SK-N-SH treated with all-trans-retinoic acid at 6 μM for 48 hours (cell line): ENCODE results near the gene GDF2.

Experiments
- BACH2 ChIP-seq: fragments of 250-450 bp; sonication (Bioruptor Pico); IDR thresholded peaks from 2 replicates; pipeline ENCODE4 v1.9.0; 2021; ENCODE audit warnings: mild to moderate bottlenecking, borderline replicate concordance
- ESRRG ChIP-seq: fragments of 250-450 bp; sonication (Bioruptor Pico); IDR thresholded peaks from 2 replicates; pipeline ENCODE4 v1.6.1; 2021; ENCODE audit warnings: mild to moderate bottlenecking
- ISL1 ChIP-seq: fragments of 250-450 bp; sonication (Bioruptor Pico); IDR thresholded peaks from 2 replicates; pipeline ENCODE4 v2.1.2; 2022; ENCODE audit warnings: mild to moderate bottlenecking, moderate library complexity
- RARB ChIP-seq: fragments of 250-450 bp; sonication (Bioruptor Pico); IDR thresholded peaks from 2 replicates; pipeline ENCODE4 v1.8.0; 2021; ENCODE audit warnings: mild to moderate bottlenecking, moderate library complexity
- ZFP3 ChIP-seq: fragments of 250-450 bp; sonication (Bioruptor Pico); IDR thresholded peaks from 2 replicates; pipeline ENCODE4 v1.5.0; 2020; ENCODE audit warnings: mild to moderate bottlenecking, moderate library complexity
- ZFP30 ChIP-seq: fragments of 450-650 bp; formaldehyde crosslinking; IDR thresholded peaks from 2 replicates; pipeline ENCODE4 v1.5.0; 2022; ENCODE audit warnings: mild to moderate bottlenecking, moderate library complexity
- ZNF8 ChIP-seq: fragments of 450-650 bp; formaldehyde crosslinking; IDR thresholded peaks from 2 replicates; pipeline ENCODE4 v1.5.0; 2020; ENCODE audit warnings: mild to moderate bottlenecking, moderate library complexity
- TF ChIP-seq, protein P1 (sequence below): fragments of 250-450 bp; sonication (Bioruptor Pico); IDR thresholded peaks from 2 replicates; pipeline ENCODE4 v1.8.0; 2020; ENCODE audit warnings: mild to moderate bottlenecking, moderate library complexity, borderline replicate concordance

DNA sequence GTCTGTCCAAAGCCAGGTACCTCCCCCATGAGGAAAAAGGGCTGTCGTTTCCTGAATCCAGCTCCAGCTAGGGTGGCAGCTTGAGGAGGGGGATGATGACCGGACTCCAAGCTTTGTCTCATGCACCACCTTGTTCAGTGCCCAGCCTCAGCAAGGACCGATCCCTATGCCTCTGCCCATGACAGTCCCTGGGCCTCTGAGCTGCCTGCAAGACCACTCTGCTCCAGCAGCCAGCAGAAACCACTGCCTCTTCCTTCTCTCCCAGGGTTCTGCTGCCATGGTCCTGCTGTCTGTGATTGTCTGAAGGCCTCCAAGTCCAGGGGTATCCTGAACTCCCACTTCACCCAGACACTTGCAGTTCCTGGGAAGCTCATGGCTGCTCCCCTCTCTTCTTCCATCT lies 43.5 kb upstream of the GDF2 start:
- no peak for TF ChIP-seq ZFP30
- TF ChIP-seq BACH2 (CRISPR knock-in tag): no peak
- TF ChIP-seq, protein P1, sequence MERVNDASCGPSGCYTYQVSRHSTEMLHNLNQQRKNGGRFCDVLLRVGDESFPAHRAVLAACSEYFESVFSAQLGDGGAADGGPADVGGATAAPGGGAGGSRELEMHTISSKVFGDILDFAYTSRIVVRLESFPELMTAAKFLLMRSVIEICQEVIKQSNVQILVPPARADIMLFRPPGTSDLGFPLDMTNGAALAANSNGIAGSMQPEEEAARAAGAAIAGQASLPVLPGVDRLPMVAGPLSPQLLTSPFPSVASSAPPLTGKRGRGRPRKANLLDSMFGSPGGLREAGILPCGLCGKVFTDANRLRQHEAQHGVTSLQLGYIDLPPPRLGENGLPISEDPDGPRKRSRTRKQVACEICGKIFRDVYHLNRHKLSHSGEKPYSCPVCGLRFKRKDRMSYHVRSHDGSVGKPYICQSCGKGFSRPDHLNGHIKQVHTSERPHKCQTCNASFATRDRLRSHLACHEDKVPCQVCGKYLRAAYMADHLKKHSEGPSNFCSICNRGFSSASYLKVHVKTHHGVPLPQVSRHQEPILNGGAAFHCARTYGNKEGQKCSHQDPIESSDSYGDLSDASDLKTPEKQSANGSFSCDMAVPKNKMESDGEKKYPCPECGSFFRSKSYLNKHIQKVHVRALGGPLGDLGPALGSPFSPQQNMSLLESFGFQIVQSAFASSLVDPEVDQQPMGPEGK (CRISPR knock-in tag): no peak
- TF ChIP-seq ZNF8 (CRISPR knock-in tag): no peak
- TF ChIP-seq RARB (CRISPR knock-in tag): no peak
- TF ChIP-seq ISL1 (CRISPR knock-in tag): no peak
- no peak for TF ChIP-seq ZFP3 (CRISPR knock-in tag)
- TF ChIP-seq ESRRG (CRISPR knock-in tag): no peak
